Kidney capillary endothelial cell (primary cell): ENCODE data around the gene ST8SIA5.

Experiments used
- DNase-seq: peaks from one replicate; pipeline ENCODE4 v3.0.0-alpha.2; 2018; ENCODE audit warnings: low spot score

The ST8SIA5 gene

DNA sequence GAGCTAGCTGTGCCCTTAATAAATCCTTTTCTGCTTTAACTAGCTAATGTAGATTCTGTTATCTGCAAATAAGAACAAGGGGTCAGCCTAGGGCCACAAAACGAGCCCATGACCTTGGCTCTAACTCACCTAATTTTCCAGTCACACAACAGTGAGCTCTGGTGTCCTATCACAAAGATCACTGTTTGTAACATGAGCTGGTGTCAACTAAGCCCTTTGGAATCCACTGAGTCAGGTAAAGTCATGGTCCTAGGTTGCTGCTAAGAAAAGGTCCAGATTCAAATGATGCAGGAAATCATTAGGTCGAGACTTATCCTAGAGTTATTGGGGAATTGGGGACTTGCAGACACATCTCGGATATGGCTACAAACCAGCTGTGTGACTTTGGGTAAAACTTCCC, 49.9 kb downstream of the ST8SIA5 start:
- DNase-seq: no peak

- DNase-seq: no peak
These were observed 51.3 kb downstream of the ST8SIA5 start for GRCh38 chr18:46705521-46705920.

GRCh38 chr18:46704816-46705215, 52.0 kb downstream of the ST8SIA5 start:
- no peak for DNase-seq

DNA sequence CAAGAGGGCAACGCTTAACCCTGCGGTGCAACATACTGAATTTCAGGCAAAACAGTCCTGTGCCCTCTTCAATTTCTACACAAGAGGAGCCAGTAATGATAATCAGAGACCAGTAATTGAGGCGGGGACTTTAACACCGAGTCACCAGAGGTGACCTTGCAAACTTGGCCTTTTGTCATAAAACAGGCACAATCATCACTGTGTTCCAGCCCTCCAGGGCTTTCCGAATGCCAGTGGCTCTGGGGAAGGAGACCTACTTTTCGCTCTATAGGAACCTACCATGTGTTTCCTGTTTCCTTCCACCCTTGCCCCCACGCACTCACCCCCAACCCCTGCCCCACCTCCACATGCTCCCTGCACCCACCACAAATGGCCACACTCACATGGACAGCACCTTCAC, 52.7 kb downstream of the ST8SIA5 start:
- no peak for DNase-seq

- DNase-seq: no peak
These were observed 54.4 kb downstream of the ST8SIA5 start for GRCh38 chr18:46702471-46702870.

DNA sequence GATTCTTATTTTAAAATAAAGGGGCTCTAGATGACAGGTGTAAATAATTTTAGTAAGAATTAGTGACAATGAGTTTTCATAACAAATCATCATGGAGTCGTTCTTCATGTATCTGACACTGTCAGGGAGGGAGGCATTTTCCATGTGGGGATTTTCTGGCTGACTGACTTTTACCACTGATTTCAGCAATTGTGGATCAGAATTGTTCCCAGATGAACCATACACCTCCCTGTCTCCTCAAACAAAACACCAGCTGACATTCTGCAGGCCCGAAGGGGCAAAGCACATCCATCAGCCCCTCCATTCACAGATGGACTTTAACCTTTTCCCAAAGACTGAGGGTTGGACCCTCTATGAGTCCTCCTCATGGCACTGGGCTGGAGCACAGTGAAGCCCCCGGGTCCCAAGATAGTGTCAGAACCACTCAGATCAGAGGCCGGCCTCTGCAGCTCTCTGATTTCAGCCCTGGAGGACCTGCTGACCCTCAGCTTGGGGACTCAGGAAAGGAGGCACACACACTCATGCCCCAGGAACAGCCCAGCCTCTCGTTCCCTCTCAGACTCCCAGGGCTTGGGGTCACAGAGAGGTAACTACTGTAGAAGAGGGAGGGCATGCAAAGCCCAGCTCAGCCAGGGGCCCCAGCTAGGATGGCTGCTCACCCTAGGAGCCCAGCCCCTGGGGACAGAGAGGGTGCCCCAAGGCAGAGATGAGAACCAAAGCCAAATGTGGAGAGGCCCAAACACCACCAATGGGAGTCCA, 56.6 kb downstream of the ST8SIA5 start:
- DNase-seq: no peak

DNA sequence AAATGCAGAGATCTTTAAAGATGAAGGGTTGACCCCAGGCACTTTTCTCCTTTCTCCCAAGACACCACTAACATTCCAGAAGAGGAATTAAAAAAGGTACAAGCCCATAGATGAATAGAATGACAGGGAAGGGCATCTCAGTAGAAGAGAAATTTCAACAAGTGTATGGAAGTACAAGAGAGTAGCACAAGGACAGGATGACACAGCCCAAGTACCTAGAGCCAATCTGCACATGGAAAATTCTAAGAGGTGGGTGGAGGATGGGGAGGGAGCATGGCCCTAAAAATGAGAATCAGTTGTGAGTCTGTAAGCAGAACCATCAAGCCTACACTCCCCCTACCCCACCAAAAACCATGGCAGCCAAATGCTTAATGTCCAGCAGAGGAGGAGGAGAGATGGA, 60.2 kb downstream of the ST8SIA5 start:
- DNase-seq: no peak

- no peak for DNase-seq
These were observed 60.6 kb downstream of the ST8SIA5 start for GRCh38 chr18:46696268-46696667.

DNA sequence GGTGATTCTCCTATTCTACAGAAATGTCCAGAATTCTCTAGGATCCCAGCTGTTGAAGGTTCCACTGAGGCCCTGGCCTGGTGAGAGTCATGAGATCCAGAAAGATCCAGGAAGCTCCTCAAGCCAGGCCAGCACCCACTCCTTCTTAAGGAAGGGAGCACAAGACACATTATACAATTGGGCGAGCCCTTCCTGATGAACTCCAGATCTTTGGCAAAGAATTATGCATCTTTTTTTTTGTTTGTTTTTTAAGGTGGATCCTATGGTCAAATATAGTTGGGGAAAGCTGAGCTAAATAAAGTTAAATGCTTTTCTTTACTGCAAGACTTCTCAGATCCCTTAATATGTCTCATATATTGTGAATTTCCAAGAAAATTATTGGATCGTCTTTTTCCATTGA, 62.9 kb downstream of the ST8SIA5 start:
- no peak for DNase-seq

DNA sequence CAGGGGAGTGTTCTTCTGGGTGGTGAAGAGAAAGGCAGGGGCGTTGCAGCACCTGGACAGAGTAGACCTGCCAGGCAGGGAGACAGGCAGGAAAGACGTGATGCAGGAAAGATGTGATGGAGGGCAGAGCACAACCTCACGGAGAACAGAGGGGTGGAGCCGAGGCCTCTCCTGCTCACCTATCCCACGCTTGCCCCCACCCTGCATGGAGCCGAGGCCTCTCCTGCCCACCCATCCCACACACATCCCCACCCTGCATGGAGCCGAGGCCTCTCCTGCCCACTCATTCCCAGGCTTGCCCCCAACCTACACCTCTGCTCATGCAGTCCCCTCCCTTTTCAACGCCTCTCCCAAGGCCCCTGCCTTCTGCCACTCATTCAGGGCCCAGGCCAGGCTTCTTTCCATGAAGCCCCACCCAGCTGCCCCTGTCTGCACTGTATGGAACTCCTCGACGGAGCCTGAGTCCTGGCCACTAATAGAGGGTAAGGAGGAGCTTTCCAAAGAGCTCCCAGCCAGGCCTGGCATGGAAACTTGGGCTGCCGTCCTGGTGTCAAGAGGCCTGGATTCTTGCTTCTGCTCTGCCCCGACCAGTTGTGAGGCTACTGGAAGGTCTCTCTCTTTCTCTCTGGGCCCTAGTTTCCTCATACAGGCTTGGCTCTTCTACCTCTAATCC, 67.9 kb downstream of the ST8SIA5 start:
- no peak for DNase-seq

- DNase-seq: no peak
These were observed 70.7 kb downstream of the ST8SIA5 start for GRCh38 chr18:46686186-46686585.

- no peak for DNase-seq
These were observed 73.6 kb downstream of the ST8SIA5 start for GRCh38 chr18:46683252-46683651.

DNA sequence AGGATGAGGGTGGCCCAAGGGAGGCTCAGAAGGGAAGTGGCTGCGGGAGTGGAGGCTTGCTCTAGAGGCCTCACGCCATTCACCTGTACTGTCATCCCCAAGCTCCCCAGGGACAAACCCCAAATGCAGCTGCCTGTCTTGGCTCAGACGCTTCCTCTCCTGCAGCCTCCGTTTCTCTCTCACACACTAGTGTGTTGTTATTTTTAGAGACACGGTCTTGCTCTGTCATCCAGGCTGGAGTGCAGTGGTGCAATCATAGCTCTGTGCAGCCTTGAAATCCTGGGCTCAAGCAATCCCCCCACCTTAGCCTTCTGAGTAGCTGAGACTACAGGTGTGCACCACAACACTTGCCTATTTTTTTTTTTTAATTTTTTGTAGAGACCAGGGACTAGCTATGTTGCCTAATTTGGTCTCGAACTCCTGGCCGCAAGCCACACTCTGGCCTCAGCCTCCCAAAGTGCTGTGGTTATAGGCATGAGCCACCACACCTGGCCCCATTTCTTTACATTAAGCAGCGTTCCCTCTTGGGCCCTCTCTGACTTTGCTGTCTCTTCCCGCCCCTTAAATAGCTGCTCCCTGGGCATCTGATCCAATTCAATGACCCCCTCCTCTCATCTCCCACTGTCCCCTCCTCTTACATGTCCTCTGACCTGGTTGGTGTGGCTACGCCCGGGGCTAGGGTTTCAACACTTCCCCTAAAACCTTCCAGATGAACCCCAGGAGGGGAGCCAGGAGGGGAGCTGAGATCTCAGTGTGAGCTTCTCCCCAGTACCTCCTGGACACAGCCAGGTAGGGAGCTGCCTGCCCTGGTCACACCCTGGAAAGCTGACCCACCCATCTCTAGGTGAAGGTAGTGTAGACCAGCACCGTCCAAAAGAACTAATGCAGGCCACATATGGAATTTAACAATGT, 75.8 kb downstream of the ST8SIA5 start:
- DNase-seq: no peak

DNA sequence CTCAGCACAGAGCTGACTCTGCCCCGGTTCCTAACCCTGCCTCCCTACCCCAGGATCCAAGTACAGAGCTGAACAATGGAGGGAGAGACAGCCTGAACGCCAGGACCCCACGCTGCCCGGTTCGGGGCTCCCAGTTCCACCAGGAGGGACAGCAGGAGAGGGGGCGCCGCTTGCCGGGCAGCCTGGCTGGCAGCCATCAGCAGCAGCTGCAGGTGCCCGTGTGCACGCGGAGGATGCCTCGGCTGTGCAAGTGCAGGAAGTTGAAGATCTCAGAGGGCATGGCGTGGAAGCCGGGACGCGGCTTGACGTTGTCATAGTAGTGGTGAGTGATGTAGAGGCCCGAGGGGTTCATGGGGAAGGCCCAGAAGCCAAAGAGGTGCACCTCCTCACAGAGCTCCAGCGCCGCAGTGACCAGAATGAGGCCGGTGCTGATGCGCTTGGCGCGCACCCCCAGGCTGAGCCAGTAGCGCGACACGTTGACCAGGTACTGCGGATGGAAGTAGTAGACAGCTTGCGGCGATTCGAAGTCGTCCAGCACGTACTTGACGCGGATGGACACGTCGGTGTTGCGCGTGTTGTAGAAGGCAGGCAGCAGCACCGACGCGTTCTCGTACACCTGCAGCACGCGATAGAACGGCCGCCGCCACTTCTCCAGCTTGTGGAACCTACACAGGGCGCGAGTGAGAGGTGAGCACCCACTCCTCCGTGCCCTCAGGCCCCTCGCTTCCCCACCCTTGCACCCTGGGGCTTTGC, 76.8 kb downstream of the ST8SIA5 start:
- no peak for DNase-seq

- no peak for DNase-seq
These were observed 78.0 kb downstream of the ST8SIA5 start for GRCh38 chr18:46678785-46679399.

GRCh38 chr18:46678041-46678440, 78.8 kb downstream of the ST8SIA5 start:
- DNase-seq: no peak

GRCh38 chr18:46677611-46678010, 79.2 kb downstream of the ST8SIA5 start:
- no peak for DNase-seq

- peak; percentile 36 for DNase-seq
These were observed 80.5 kb downstream of the ST8SIA5 start for GRCh38 chr18:46676182-46676835.

GRCh38 chr18:46675112-46675511, 81.7 kb downstream of the ST8SIA5 start:
- DNase-seq: no peak

DNA sequence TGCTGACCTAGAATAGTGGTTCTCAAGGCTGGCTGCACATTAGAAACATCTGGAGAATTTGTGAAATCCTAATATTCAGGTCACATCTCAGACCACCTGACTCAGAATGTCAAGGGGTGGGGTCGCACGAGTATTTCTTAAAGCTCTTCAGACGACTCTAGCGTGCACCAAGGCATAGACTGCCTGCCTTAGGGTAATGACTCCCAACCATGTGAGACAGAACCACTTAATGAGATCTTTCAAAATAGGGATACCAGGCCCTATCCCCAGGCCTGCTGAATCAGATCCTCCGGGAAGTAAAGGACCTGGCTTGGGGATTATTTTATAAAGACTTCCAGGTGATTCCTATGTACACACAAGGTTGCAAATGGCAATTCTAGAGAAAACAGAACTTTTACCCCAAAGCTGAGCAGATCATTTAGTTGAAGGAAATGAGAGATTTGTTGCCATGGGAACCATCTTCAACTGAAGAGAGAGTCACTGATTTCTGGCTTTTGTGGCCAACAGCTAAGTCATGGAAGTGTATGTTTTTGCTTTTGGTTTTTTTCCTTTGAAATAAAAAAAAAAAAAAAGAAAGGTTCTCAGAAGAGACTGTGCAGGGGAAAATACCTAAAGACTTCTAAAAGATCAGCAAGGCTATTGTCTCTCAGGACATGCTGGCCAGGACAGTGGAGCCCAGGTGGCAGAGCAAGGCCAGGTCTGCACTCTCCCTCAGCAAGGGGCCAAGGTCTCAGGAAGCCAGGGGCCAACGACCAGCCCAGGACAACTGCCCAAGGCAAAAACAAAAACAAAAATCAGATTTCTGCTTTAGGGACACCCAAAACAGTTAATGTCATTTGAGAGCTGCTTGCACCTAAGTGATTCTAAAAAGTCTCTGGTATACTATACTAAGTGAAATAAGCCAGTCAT, 84.5 kb downstream of the ST8SIA5 start:
- DNase-seq: no peak
